ENCODE data around the gene AK9.

DNA sequence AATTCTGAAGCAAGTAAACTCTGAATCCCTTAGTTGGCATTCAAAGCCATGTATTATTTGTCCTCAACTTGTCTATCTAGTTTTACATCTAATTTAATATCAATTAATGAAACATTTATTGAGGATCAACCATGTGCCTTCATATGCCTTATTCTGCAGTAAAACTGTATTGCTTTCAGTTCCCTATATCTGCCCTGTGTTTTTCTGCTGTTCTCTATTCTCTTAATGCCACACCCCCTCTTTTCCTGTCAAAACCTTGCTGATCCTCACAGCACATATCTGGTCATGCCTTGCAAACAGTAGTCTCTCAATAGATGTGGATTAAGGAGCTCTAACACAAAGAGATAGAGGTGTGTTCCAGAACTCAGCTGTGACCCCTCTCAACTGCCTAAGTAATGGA is 2.1 kb upstream of the AK9 start:
- TF ChIP-seq, protein P1, sequence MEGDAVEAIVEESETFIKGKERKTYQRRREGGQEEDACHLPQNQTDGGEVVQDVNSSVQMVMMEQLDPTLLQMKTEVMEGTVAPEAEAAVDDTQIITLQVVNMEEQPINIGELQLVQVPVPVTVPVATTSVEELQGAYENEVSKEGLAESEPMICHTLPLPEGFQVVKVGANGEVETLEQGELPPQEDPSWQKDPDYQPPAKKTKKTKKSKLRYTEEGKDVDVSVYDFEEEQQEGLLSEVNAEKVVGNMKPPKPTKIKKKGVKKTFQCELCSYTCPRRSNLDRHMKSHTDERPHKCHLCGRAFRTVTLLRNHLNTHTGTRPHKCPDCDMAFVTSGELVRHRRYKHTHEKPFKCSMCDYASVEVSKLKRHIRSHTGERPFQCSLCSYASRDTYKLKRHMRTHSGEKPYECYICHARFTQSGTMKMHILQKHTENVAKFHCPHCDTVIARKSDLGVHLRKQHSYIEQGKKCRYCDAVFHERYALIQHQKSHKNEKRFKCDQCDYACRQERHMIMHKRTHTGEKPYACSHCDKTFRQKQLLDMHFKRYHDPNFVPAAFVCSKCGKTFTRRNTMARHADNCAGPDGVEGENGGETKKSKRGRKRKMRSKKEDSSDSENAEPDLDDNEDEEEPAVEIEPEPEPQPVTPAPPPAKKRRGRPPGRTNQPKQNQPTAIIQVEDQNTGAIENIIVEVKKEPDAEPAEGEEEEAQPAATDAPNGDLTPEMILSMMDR (conservative IDR thresholded peaks at IDR 0.05; ENCODE audit: low read length) = no peak
- no peak for TF ChIP-seq EZH2phosphoT487 (IDR thresholded peaks at IDR 0.05; ENCODE audit: borderline replicate concordance)
